GM19452 (cell line): ENCODE measurements around the gene EXOC6B.
A peak's percentile ranks its signal among the peaks of the same experiment; 100 is the strongest.

Experiments used
- ATAC-seq: cut with Tn5 transposase; IDR thresholded peaks from one replicate; pipeline ENCODE4 v1.9.1; 2021; ENCODE audit not compliant: unreplicated experiment

EXOC6B gene

GRCh38 chr2:72793798-72794440 lies 31.9 kb downstream of the EXOC6B start:
- no peak for ATAC-seq

- no peak for ATAC-seq
Observed at GRCh38 chr2:72789241-72789640, 36.6 kb downstream of the EXOC6B start.

DNA sequence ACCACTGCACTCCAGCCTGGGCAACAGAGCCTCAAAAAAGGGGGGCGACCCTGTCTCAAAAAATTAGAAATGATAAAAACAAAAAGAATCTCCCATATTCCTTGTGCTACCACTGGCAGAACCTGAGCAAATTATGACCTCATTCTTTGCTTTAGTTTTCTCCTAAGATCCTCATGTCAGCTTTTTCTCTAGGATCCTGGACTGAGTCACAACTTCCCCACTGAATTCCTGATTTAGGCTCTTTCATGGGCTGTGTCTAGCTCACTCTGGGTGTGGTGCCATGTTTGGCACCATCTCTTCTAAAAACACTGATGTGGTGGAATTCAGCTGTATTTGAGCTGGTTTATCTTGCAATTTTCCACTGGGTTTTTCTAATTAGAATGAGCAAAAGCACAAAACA lies 37.1 kb downstream of the EXOC6B start:
- ATAC-seq, result no peak

GRCh38 chr2:72785517-72785916 lies 40.3 kb downstream of the EXOC6B start:
- ATAC-seq, result no peak

GRCh38 chr2:72782520-72782919 lies 43.3 kb downstream of the EXOC6B start:
- no peak for ATAC-seq

DNA sequence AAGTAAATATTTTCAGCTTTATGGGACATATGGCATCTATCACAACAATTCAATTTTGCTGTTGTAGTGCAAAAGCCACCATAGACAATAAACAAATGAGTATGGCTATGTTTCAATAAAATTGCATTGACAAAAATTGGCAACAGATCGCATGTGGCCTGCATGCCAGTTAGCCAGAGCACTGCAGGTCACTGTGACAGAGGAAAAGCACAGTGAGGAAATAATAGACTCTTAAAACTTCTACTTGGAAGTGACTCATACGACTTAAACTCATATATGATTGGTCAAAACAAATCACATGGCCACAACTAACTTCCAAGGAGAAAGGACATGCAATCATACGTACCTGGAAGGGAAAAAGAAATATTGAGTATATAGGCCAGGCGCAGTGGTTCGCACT lies 44.4 kb downstream of the EXOC6B start:
- no peak for ATAC-seq

- no peak for ATAC-seq
Observed at GRCh38 chr2:72780477-72780876, 45.4 kb downstream of the EXOC6B start.

DNA sequence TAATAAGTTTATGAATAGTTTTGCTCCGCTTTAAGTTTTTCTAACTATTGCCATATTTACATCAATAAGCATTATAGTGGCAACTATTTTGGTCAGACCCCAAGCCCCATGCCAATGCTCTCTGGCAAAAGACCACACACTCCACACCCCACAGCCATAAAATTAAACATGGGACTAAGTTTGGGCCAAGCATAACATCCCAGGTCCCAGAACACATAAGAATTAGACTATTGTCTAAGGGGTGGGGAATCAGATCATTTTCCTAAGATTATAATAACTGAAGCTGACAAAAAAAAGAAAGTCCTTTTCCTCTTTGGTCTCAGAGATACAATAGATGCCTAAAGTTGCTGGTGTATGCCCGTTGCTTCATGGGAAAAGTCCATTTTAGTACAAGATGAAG lies 46.3 kb downstream of the EXOC6B start:
- no peak for ATAC-seq

- ATAC-seq, result no peak
Observed at GRCh38 chr2:72778410-72778809, 47.4 kb downstream of the EXOC6B start.

GRCh38 chr2:72770879-72771461 lies 54.9 kb downstream of the EXOC6B start:
- peak; percentile 71 for ATAC-seq

- ATAC-seq, result no peak
Observed at GRCh38 chr2:72765997-72766609, 59.7 kb downstream of the EXOC6B start.

DNA sequence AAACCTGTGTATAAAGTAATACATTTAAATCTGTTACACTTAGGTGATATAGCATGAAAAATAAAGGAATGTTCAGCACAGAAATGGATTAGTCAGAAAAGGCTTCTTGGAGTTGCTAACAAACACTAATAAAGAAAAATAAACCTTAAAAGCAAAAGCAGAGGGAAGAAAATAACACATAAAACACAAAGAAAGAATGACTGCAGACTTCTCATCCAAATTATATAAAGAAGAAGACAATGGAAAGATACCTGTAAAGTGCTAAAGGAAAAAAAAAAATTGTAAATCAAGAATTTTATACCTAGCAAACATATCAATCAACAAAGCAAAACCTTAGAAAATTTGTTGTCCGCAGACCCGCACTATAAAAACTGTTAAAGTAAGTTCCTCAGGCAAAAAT lies 63.6 kb downstream of the EXOC6B start:
- ATAC-seq, result no peak

- ATAC-seq, result no peak
Observed at GRCh38 chr2:72759755-72760154, 66.1 kb downstream of the EXOC6B start.

DNA sequence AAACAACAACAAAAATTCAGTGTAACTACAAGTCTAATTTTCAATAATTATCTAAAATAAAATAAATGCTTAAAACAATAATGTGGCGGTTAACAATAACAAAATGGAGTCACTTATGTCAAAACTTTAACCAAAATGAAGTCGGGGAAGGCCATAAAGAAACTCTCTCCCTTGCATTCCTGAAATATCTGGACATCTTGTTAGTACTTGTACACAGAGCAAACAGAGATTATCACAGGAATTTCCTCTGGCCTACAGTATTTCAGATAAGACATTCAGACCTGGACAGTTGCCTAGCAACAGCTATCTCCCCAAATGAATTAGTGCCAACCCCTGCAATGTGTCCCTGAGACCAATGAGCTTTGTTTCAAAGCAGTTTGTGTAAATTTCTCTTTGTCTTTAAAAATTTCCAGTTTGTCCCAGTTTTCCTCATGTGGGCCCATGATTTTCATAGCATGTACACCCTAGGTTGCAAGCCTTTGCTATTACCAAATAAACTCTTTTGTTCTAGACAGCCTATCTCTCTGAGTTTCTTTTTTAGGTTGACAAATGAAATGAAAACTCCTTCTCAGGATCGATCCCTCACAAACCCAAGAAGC lies 68.6 kb downstream of the EXOC6B start:
- no peak for ATAC-seq

- no peak for ATAC-seq
Observed at GRCh38 chr2:72755647-72756423, 70.0 kb downstream of the EXOC6B start.

- ATAC-seq, result no peak
Observed at GRCh38 chr2:72754628-72755320, 71.1 kb downstream of the EXOC6B start.

GRCh38 chr2:72750977-72751639 lies 74.7 kb downstream of the EXOC6B start:
- no peak for ATAC-seq

DNA sequence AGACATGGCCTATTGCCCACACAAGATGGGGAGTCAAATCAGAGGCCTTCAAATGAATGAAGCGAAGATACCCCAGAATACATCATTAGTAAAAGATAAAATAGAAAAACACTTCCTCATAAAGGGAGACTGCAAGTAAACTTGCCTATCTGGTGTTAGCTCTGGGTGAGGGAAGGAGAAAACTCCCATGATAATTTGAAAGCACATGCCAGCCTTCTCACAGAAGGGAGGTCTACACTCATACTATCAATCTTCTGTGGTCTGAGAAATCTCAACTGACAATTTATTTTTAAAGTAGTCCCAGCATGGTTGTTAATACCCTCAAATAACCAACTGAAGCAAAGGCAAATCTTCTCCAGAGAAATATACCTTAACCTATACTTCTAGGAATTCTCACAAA lies 75.4 kb downstream of the EXOC6B start:
- no peak for ATAC-seq

DNA sequence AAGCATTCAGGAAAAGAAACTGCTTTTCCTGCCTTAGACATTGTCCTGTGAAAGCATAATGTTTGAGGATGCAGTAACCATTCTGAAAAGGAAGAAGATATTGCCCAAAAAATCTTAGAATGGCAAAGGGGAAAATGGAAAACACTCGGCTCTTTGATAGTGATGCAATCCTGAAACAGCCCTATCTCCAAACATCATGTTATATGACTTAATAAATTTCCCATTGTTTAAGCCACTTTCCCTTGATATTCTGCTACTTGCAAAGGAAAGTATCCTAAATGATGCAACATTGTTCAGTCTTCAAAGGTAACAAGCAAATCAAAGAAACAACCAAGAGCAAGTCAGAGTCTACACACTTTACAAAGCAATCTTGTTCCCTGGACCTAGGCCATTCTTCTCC lies 78.5 kb downstream of the EXOC6B start:
- ATAC-seq, result no peak

DNA sequence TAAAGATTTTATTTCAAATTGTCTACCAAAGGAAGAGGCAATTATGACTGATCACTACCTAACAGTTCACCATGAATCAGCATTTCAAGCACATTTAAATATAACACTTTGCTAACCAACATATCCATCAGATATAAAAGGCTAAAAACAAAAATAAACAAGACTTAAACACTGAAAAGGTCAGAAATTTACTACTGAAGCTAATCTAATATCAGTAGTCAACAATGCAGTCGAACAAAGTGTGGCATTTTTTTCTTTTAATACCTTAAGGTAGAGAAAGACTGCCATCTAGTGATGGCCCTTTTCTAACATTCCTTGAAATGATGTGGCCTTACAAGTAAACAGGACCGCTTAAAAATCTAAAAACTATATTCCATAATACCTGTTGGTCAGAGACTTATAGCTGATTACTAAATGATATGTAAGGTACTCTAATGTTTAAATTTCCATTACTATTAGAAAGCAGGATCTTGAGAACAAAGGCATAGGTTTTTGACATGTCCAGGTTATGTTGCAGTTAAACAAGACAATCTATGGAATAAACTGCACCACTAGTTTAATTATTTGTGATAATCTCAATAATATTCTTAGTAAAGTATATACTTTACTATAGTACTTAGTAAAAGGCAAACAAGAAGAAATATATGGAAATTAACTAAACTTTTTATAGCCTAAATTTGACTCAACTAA lies 80.0 kb downstream of the EXOC6B start:
- ATAC-seq, result no peak
